Activated T-cell treated with anti-CD3 and anti-CD28 coated beads, Interleukin-2, amount 50 U/mL, for 24 hours (primary cell): ENCODE data around the gene TRMT11.
"Not testable (repeated sequence)": the region's sequence is repeated elsewhere in the genome, so short reads cannot be mapped to it uniquely, and the experiment has no call there.

Experiments used
- DNase-seq: peaks from one replicate; pipeline ENCODE4 v3.0.0-alpha.2; 2020
- H3K27ac Mint-ChIP-seq: 2 replicates; pipeline ENCODE4 v1.8.0; 2020; ENCODE audit warnings: mild to moderate bottlenecking, mixed read lengths
- H3K27me3 Mint-ChIP-seq: 2 replicates; pipeline ENCODE4 v1.8.0; 2020; ENCODE audit warnings: mixed read lengths
- H3K36me3 Mint-ChIP-seq: 2 replicates; pipeline ENCODE4 v1.8.0; 2020; ENCODE audit warnings: low read depth, mixed read lengths
- H3K4me1 Mint-ChIP-seq: 2 replicates; pipeline ENCODE4 v1.8.0; 2020; ENCODE audit warnings: low read depth, mixed read lengths
- H3K4me3 Mint-ChIP-seq: 2 replicates; pipeline ENCODE4 v1.8.0; 2020; ENCODE audit warnings: mild to moderate bottlenecking, moderate library complexity, mixed read lengths
- H3K9me3 Mint-ChIP-seq: 2 replicates; pipeline ENCODE4 v1.8.0; 2020; ENCODE audit warnings: mixed read lengths

The TRMT11 gene

GRCh38 chr6:125968493-125968892 is 17.8 kb upstream of the TRMT11 start:
- no peak overlapping the region for H3K27ac Mint-ChIP-seq
- peaks cover 28% of the 10 kb centered on the region for H3K4me1 Mint-ChIP-seq
- H3K9me3 Mint-ChIP-seq, result no peaks in the 10 kb centered on the region
- no peak for DNase-seq
- H3K36me3 Mint-ChIP-seq, result peaks cover 46% of the 10 kb centered on the region
- H3K27me3 Mint-ChIP-seq, result no peaks in the 10 kb centered on the region
- H3K4me3 Mint-ChIP-seq, result no peak overlapping the region

GRCh38 chr6:125970760-125971159 is 15.6 kb upstream of the TRMT11 start:
- Mint-ChIP-seq H3K9me3 (no peaks in the 10 kb centered on the region), H3K4me3 (no peak overlapping the region), H3K36me3 (peaks cover 64% of the 10 kb centered on the region), H3K27ac (peak overlapping the region; percentile 48), H3K27me3 (no peaks in the 10 kb centered on the region), H3K4me1 (peaks cover 24% of the 10 kb centered on the region)
- DNase-seq, result no peak

- Mint-ChIP-seq H3K4me1 (peaks cover 22% of the 10 kb centered on the region), H3K36me3 (peaks cover 62% of the 10 kb centered on the region), H3K27ac (peak overlapping the region; percentile 26)
- not testable (repeated sequence) for DNase-seq, H3K27me3 Mint-ChIP-seq, H3K9me3 Mint-ChIP-seq, H3K4me3 Mint-ChIP-seq
These were observed 13.9 kb upstream of the TRMT11 start for GRCh38 chr6:125972478-125972877.

GRCh38 chr6:125974214-125974866 is 12.0 kb upstream of the TRMT11 start:
- H3K4me3 Mint-ChIP-seq, result no peak overlapping the region
- DNase-seq, result no peak
- H3K27me3 Mint-ChIP-seq, result no peaks in the 10 kb centered on the region
- H3K4me1 Mint-ChIP-seq, result peaks cover 9% of the 10 kb centered on the region
- H3K27ac Mint-ChIP-seq, result no peak overlapping the region
- peaks cover 47% of the 10 kb centered on the region for H3K36me3 Mint-ChIP-seq
- H3K9me3 Mint-ChIP-seq, result no peaks in the 10 kb centered on the region

GRCh38 chr6:125979101-125979500 is 7.2 kb upstream of the TRMT11 start:
- Mint-ChIP-seq H3K9me3 (no peaks in the 10 kb centered on the region), H3K4me3 (no peak overlapping the region), H3K27me3 (no peaks in the 10 kb centered on the region), H3K36me3 (peaks cover 24% of the 10 kb centered on the region), H3K27ac (no peak overlapping the region), H3K4me1 (peaks cover 5% of the 10 kb centered on the region)
- no peak for DNase-seq

DNA sequence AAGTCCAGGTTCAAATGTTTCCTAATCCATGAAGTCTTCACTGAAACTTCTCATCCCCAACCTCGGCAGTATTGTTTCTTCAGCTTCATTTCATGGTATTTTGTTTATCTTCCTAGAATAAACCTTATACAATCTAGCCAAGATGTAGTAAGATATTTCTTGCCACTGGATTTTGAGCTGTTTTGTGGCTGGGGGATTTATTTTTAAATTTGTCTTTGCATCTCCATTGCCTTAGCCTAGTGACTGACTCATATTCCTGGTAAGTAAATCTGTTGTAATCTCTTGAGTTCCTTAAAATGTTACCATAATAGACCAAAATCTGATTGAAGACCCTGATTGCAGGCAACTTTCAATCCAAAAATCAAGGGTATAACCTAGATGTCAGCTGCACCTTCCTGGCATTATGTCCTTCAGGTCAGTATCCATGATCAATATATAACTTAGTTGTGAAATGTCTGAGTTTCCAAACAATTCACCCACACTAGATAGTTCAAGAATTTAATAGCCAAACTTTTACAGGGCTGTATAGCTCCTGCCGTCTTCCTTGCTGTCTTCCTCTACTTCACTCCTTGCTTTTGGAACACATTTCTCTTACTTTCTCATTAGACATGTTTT is 4.7 kb upstream of the TRMT11 start:
- no peak overlapping the region for H3K27ac Mint-ChIP-seq
- DNase-seq, result no peak
- peaks cover 6% of the 10 kb centered on the region for H3K4me1 Mint-ChIP-seq
- H3K4me3 Mint-ChIP-seq, result no peak overlapping the region
- H3K9me3 Mint-ChIP-seq, result no peaks in the 10 kb centered on the region
- H3K27me3 Mint-ChIP-seq, result no peaks in the 10 kb centered on the region
- H3K36me3 Mint-ChIP-seq, result peaks cover 8% of the 10 kb centered on the region

- no peak overlapping the region for H3K27ac Mint-ChIP-seq
- DNase-seq, result no peak
- H3K36me3 Mint-ChIP-seq, result peaks cover 4% of the 10 kb centered on the region
These were observed 2.9 kb upstream of the TRMT11 start for GRCh38 chr6:125983246-125983945.

DNA sequence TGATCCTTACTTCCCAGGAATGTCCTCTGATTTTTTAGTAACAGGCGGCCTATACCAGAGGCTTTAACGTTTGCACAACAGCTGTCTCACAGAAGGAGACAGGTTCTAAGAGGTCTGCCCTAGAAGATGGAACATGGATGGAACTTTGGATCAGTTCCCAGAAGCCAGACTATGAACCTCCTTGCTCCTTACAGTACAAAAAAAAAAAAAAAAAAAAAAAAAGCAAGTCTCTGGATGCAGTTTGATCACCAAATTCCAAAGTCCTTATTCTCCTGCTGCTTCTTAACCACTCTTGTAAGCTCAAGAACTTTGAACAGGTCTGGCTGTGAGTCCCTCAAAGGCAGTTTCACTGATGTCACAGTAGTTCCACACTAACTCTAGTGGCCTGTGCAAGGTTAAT is 2.0 kb upstream of the TRMT11 start:
- H3K27me3 Mint-ChIP-seq, result no peaks in the 10 kb centered on the region
- no peak overlapping the region for H3K4me3 Mint-ChIP-seq
- H3K27ac Mint-ChIP-seq, result no peak overlapping the region
- DNase-seq, result no peak
- H3K4me1 Mint-ChIP-seq, result peaks cover 9% of the 10 kb centered on the region
- no peaks in the 10 kb centered on the region for H3K9me3 Mint-ChIP-seq
- H3K36me3 Mint-ChIP-seq, result no peaks in the 10 kb centered on the region

More at GRCh38 chr6:125983246-125983945, 2.9 kb upstream of the TRMT11 start:
- H3K4me1 Mint-ChIP-seq, result peaks cover 6% of the 10 kb centered on the region
- no peaks in the 10 kb centered on the region for H3K27me3 Mint-ChIP-seq
- H3K9me3 Mint-ChIP-seq, result no peaks in the 10 kb centered on the region
- no peak overlapping the region for H3K4me3 Mint-ChIP-seq

- Mint-ChIP-seq H3K27ac (peak overlapping the region; percentile 60), H3K4me1 (peaks cover 20% of the 10 kb centered on the region), H3K36me3 (peaks cover 9% of the 10 kb centered on the region), H3K4me3 (no peak overlapping the region), H3K9me3 (no peaks in the 10 kb centered on the region), H3K27me3 (no peaks in the 10 kb centered on the region)
- DNase-seq, result no peak
These were observed 818 bp upstream of the TRMT11 start for GRCh38 chr6:125985522-125985921.

GRCh38 chr6:125985979-125986300 is 400 bp upstream of the TRMT11 start:
- DNase-seq, result no peak
- no peaks in the 10 kb centered on the region for H3K27me3 Mint-ChIP-seq
- peaks cover 23% of the 10 kb centered on the region for H3K4me1 Mint-ChIP-seq
- no peak overlapping the region for H3K27ac Mint-ChIP-seq
- no peak overlapping the region for H3K4me3 Mint-ChIP-seq
- H3K36me3 Mint-ChIP-seq, result peaks cover 11% of the 10 kb centered on the region
- no peaks in the 10 kb centered on the region for H3K9me3 Mint-ChIP-seq

- no peak for DNase-seq
- no peak overlapping the region for H3K27ac Mint-ChIP-seq
- no peak overlapping the region for H3K4me3 Mint-ChIP-seq
- peaks cover 11% of the 10 kb centered on the region for H3K36me3 Mint-ChIP-seq
- H3K9me3 Mint-ChIP-seq, result no peaks in the 10 kb centered on the region
- H3K27me3 Mint-ChIP-seq, result no peaks in the 10 kb centered on the region
- H3K4me1 Mint-ChIP-seq, result peaks cover 29% of the 10 kb centered on the region
These were observed 782 bp downstream of the TRMT11 start for GRCh38 chr6:125987026-125987617.

- Mint-ChIP-seq H3K4me1 (peaks cover 39% of the 10 kb centered on the region), H3K4me3 (no peak overlapping the region), H3K27me3 (no peaks in the 10 kb centered on the region), H3K36me3 (peaks cover 13% of the 10 kb centered on the region), H3K27ac (no peak overlapping the region), H3K9me3 (no peaks in the 10 kb centered on the region)
- DNase-seq, result no peak
These were observed 1.9 kb downstream of the TRMT11 start for GRCh38 chr6:125988280-125988679.

GRCh38 chr6:125989631-125990030 is 3.3 kb downstream of the TRMT11 start:
- Mint-ChIP-seq H3K4me1 (peaks cover 43% of the 10 kb centered on the region), H3K4me3 (no peak overlapping the region), H3K27ac (peak overlapping the region; percentile 53), H3K9me3 (no peaks in the 10 kb centered on the region), H3K27me3 (no peaks in the 10 kb centered on the region), H3K36me3 (peaks cover 22% of the 10 kb centered on the region)
- no peak for DNase-seq

DNA sequence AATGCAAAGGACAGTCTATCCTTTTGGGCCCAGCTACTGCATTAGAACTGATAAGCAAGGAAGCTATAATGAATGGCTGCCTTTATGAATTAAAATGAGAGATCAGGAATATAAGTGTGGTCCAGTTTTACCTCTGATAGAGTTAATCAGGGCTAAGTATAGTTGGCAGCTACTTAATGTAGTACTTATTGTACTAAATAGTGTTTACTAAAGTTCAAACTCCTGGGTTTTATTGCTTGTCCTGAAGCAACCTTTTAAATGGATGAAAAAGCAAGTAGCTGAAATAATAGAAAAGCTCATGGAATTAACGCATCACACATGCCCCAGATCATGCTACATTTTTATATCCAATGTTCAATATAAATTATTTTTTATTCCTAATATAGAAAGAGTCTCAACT is 5.3 kb downstream of the TRMT11 start:
- H3K27me3 Mint-ChIP-seq, result no peaks in the 10 kb centered on the region
- no peak overlapping the region for H3K4me3 Mint-ChIP-seq
- peaks cover 47% of the 10 kb centered on the region for H3K4me1 Mint-ChIP-seq
- peaks cover 34% of the 10 kb centered on the region for H3K36me3 Mint-ChIP-seq
- DNase-seq, result no peak
- H3K27ac Mint-ChIP-seq, result no peak overlapping the region
- no peaks in the 10 kb centered on the region for H3K9me3 Mint-ChIP-seq
